Measurements from ENCODE around the gene PRPH.
"Not testable (repeated sequence)": the region's sequence is repeated elsewhere in the genome, so short reads cannot be mapped to it uniquely, and the experiment has no call there.

GRCh38 chr12:49282740-49283375 is 12.1 kb upstream of the PRPH start:
- TF ChIP-seq CTCF (IDR thresholded peaks at IDR 0.05; ENCODE audit: insufficient read depth, low read length, poor library complexity, severe bottlenecking); EZH2phosphoT487 (conservative IDR thresholded peaks at IDR 0.05; ENCODE audit: low read length): not testable (repeated sequence)
